Fibroblast of lung (primary cell): ENCODE measurements around the gene DLG2. TPM values are rescaled to one million over a fixed set of nuclear protein-coding genes. Genes with fewer than 3 reads are reported as not detected.

ENCODE experiments used
- DNase-seq, 2 donors: peaks; one replicate each; pipeline versions ENCODE4 v3.0.0 to v3.0.0-alpha.2; 2010; ENCODE audit warnings: low read depth in 2 of 2
- H2AFZ ChIP-seq: 2 replicates; pipeline ENCODE4 v1.5.1; 2012; ENCODE audit warnings: low read length, control low read depth, inconsistent platforms
- H3K27ac ChIP-seq: 2 replicates; pipeline ENCODE4 v1.5.1; 2011; ENCODE audit warnings: low read length, control low read depth; ENCODE audit not compliant: insufficient read depth
- H3K27me3 ChIP-seq: 2 replicates; pipeline ENCODE4 v1.5.1; 2011; ENCODE audit warnings: mild to moderate bottlenecking, low read length; ENCODE audit not compliant: control insufficient read depth, insufficient read depth
- H3K36me3 ChIP-seq: 2 replicates; pipeline ENCODE4 v1.5.1; 2011; ENCODE audit warnings: low read length; ENCODE audit not compliant: control insufficient read depth, insufficient read depth
- H3K4me1 ChIP-seq: 2 replicates; pipeline ENCODE4 v1.5.1; 2011; ENCODE audit warnings: low read length; ENCODE audit not compliant: control insufficient read depth, insufficient read depth; ENCODE audit errors: extremely low read depth
- H3K4me2 ChIP-seq: 2 replicates; pipeline ENCODE4 v1.5.1; 2011; ENCODE audit warnings: low read length, control low read depth; ENCODE audit not compliant: insufficient read depth; ENCODE audit errors: extremely low read depth
- H3K4me3 ChIP-seq, 4 experiments: fragments of 200-600 bp in 1 of 4; sonication (generic) in 1 of 4; replicated peaks in 1 of 4; 2 replicates each; pipeline ENCODE4 v1.5.1; 2011 to 2016; ENCODE audit warnings: low read length in 4 of 4, low read depth in 3 of 4, mild to moderate bottlenecking in 3 of 4, control low read depth in 2 of 4, inconsistent platforms in 1 of 4, mixed read lengths in 1 of 4; ENCODE audit not compliant: insufficient read depth in 1 of 4; ENCODE audit errors: control extremely low read depth in 1 of 4
- H3K79me2 ChIP-seq: 2 replicates; pipeline ENCODE4 v1.5.1; 2012; ENCODE audit warnings: mild to moderate bottlenecking, low read length, inconsistent platforms; ENCODE audit not compliant: control insufficient read depth, insufficient read depth
- H3K9ac ChIP-seq: 2 replicates; pipeline ENCODE4 v1.5.1; 2011; ENCODE audit warnings: mild to moderate bottlenecking, low read length, control low read depth; ENCODE audit not compliant: insufficient read depth
- H3K9me3 ChIP-seq: 2 replicates; pipeline ENCODE4 v1.5.1; 2012; ENCODE audit warnings: low read depth, low read length; ENCODE audit not compliant: control insufficient read depth, insufficient read depth
- H4K20me1 ChIP-seq: 2 replicates; pipeline ENCODE4 v1.5.1; 2011; ENCODE audit warnings: low read length; ENCODE audit not compliant: control insufficient read depth, insufficient read depth; ENCODE audit errors: extremely low read depth
- CTCF ChIP-seq, 2 donors: IDR thresholded peaks in 1 of 2; conservative IDR thresholded peaks in 1 of 2; 1 replicate in 1 of 2; 2 replicates in 1 of 2; pipeline ENCODE4 v1.5.1; 2011 to 2012; ENCODE audit warnings: low read length in 2 of 2, control low read depth in 1 of 2, inconsistent platforms in 1 of 2, low read depth in 1 of 2, mild to moderate bottlenecking in 1 of 2
- EZH2 ChIP-seq: IDR thresholded peaks from 2 replicates; pipeline ENCODE4 v1.5.1; 2012; ENCODE audit warnings: low read length, control low read depth, mild to moderate bottlenecking; ENCODE audit errors: missing control alignments
- polyA plus RNA-seq, 2 donors: library from polyadenylated mRNA; depleted of rRNA in 1 of 2; stranded (reverse) in 1 of 2; unstranded in 1 of 2; fragments of >200 nt; gene quantifications; 2 replicates each; pipeline ENCODE4 v1.2.1, GENCODE V29; 2011 to 2012; ENCODE audit warnings: missing spikeins in 1 of 2
- total RNA-seq: library from RNA; depleted of rRNA; stranded (reverse); fragments of >200 nt; gene quantifications from 2 replicates; pipeline ENCODE4 v1.2.1, GENCODE V29; 2014

Gene DLG2
- total and polyA plus RNA-seq, 2 donors (not counting 1 experiment from before 2014, with no cell fraction given): 0.77 to 2.3 TPM

- Histone ChIP-seq H3K9me3 (no peaks in the 10 kb centered on the region), H3K36me3 (no peaks in the 10 kb centered on the region), H3K4me1 (no peaks in the 10 kb centered on the region), H3K4me3 (no peak overlapping the region), H2AFZ (no peak overlapping the region), H3K9ac (no peak overlapping the region), H3K27ac (no peak overlapping the region), H3K4me2 (no peak overlapping the region), H4K20me1 (no peaks in the 10 kb centered on the region), H3K27me3 (no peaks in the 10 kb centered on the region), H3K79me2 (no peaks in the 10 kb centered on the region)
- peak in 1 of 2 donors; percentile 17 for DNase-seq
- TF ChIP-seq EZH2: no peak
- TF ChIP-seq CTCF (conservative IDR thresholded peaks at IDR 0.05 in 1 of 2, IDR thresholded peaks at IDR 0.05 in 1 of 2; ENCODE audit: low read depth in 1 of 2, low read length in 2 of 2): no peak
Measured at GRCh38 chr11:84097186-84097585, 1530.0 kb downstream of the DLG2 start.

GRCh38 chr11:84091212-84091986, 1535.7 kb downstream of the DLG2 start:
- Histone ChIP-seq H3K27me3 (no peaks in the 10 kb centered on the region), H3K4me3 (no peak overlapping the region), H3K9ac (no peak overlapping the region), H3K9me3 (no peaks in the 10 kb centered on the region), H3K79me2 (no peaks in the 10 kb centered on the region), H3K4me1 (no peaks in the 10 kb centered on the region), H3K4me2 (no peak overlapping the region), H2AFZ (no peak overlapping the region), H3K36me3 (no peaks in the 10 kb centered on the region), H3K27ac (no peak overlapping the region), H4K20me1 (no peaks in the 10 kb centered on the region)
- no peak for DNase-seq
- TF ChIP-seq EZH2 (no peak), CTCF (conservative IDR thresholded peaks at IDR 0.05 in 1 of 2, IDR thresholded peaks at IDR 0.05 in 1 of 2; ENCODE audit: low read depth in 1 of 2, low read length in 2 of 2) (no peak)

- no peak overlapping the region for H3K4me3 ChIP-seq
- H3K4me1 ChIP-seq: no peaks in the 10 kb centered on the region
- no peak overlapping the region for H3K4me2 ChIP-seq
- H3K79me2 ChIP-seq: no peaks in the 10 kb centered on the region
- no peaks in the 10 kb centered on the region for H3K9me3 ChIP-seq
- TF ChIP-seq EZH2 (no peak), CTCF (conservative IDR thresholded peaks at IDR 0.05 in 1 of 2, IDR thresholded peaks at IDR 0.05 in 1 of 2; ENCODE audit: low read depth in 1 of 2, low read length in 2 of 2) (no peak)
- DNase-seq: peak in 1 of 2 donors; percentile 1
- no peaks in the 10 kb centered on the region for H3K36me3 ChIP-seq
- no peak overlapping the region for H3K27ac ChIP-seq
- no peaks in the 10 kb centered on the region for H3K27me3 ChIP-seq
- H3K9ac ChIP-seq: no peak overlapping the region
- no peak overlapping the region for H2AFZ ChIP-seq
- H4K20me1 ChIP-seq: no peaks in the 10 kb centered on the region
Measured at GRCh38 chr11:84089072-84090057, 1537.8 kb downstream of the DLG2 start.
